Naive thymus-derived CD8-positive, alpha-beta T cell (primary cell): ENCODE data around the gene TPPP3. TPM values are rescaled to one million over a fixed set of nuclear protein-coding genes. Genes with fewer than 3 reads are reported as not detected.
"Not testable (repeated sequence)": the region's sequence is repeated elsewhere in the genome, so short reads cannot be mapped to it uniquely, and the experiment has no call there.

Experiments
- ATAC-seq, 2 donors: fragments of 150-1000 bp; cut with Tn5 transposase in 1 of 2; sonication (Bioruptor Pico), chemical (Tn5 transposase) in 1 of 2; 1 replicate in 1 of 2; 2 replicates in 1 of 2; pipeline ENCODE4 v1.10.0; 2021; ENCODE audit warnings: mild to moderate bottlenecking in 2 of 2, moderate library complexity in 2 of 2
- POLR2A ChIA-PET: fragments of 350-600 bp; sonication (Branson Sonifier 250); formaldehyde crosslinking; loops from one replicate; lab custom pipeline; 2021; ENCODE audit warnings: antibody characterized with exemption; lab: Charles Lee
- DNase-seq, 10 donors: peaks; one replicate each; pipeline versions ENCODE4 v3.0.0 to v3.0.0-alpha.2; 2020 to 2022
- H3K27ac Mint-ChIP-seq, 10 donors: one replicate each; pipeline ENCODE4 v1.8.0; 2020 to 2022; ENCODE audit warnings: mild to moderate bottlenecking in 10 of 10, mixed read lengths in 10 of 10, moderate library complexity in 4 of 10, inconsistent platforms in 1 of 10
- H3K27me3 Mint-ChIP-seq, 5 donors: one replicate each; pipeline ENCODE4 v1.8.0; 2021 to 2022; ENCODE audit warnings: mixed read lengths in 5 of 5
- H3K36me3 Mint-ChIP-seq, 3 donors: one replicate each; pipeline ENCODE4 v1.8.0; 2020 to 2022; ENCODE audit warnings: mixed read lengths in 3 of 3, mild to moderate bottlenecking in 2 of 3, inconsistent platforms in 1 of 3
- H3K4me1 Mint-ChIP-seq, 4 donors: one replicate each; pipeline ENCODE4 v1.8.0; 2021 to 2022; ENCODE audit warnings: mixed read lengths in 4 of 4
- H3K4me3 Mint-ChIP-seq, 10 donors: one replicate each; pipeline ENCODE4 v1.8.0; 2020 to 2022; ENCODE audit warnings: mild to moderate bottlenecking in 10 of 10, mixed read lengths in 10 of 10, moderate library complexity in 6 of 10, inconsistent platforms in 1 of 10
- H3K9me3 Mint-ChIP-seq, 9 donors: one replicate each; pipeline ENCODE4 v1.8.0; 2020 to 2022; ENCODE audit warnings: mixed read lengths in 9 of 9, mild to moderate bottlenecking in 3 of 9, inconsistent platforms in 1 of 9, moderate library complexity in 1 of 9
- polyA plus RNA-seq, 3 donors: library from polyadenylated mRNA; unstranded; fragments of 300-500 nt; fragmentation: Illumina TruSeq; gene quantifications; one replicate each; pipeline ENCODE4 v1.2.3, GENCODE V29; 2021
- total RNA-seq, 8 experiments: library from RNA in 2 of 8; stranded (reverse) in 2 of 8; gene quantifications; one replicate each; pipeline ENCODE4 v1.2.3 and lab custom pipeline; 2021 to 2026

TPPP3 gene
- total and polyA plus RNA-seq, 5 experiments from 2014 or later = not detected

DNA sequence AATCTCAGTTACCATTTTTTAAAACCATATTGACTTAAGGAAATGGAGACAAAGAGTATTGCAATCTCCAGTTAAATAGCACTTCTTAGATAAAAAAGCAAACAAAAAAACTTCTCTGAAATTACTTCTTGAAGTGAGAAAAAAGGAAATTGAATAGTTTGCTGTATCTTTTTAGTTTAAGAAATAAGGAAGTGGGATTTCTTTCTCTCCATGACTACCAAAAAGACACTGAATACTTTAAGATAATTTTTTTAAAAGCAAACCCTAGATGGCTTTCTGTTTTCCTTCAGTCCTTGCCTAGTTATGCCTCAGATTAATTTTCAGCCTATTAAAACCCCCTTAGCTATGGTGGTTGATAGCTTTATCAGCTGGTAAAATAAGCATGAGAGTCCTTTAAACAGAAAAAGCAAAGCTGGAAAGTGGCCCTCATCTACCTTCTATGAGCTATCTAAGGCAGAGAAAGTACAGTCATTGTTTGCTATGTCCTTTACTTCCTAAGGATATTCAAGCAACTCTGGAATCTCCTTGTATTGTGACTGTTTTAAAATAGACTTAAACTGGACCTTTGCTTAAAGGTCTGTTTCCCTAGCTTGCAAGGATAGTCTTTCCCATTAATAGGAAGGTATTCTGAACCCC is 28.6 kb downstream of the TPPP3 start:
- Mint-ChIP-seq H3K4me3 (peak overlapping the region in 8 of 10 donors; percentile 3 to 56 (median 32)), H3K27ac (peak overlapping the region in 8 of 10 donors; percentile 5 to 80 (median 56)), H3K36me3 (no peaks in the 10 kb centered on the region), H3K4me1 (peaks cover 9 to 24% (median 15%) of the 10 kb centered on the region in 4 donors), H3K9me3 (no peaks in the 10 kb centered on the region), H3K27me3 (no peaks in the 10 kb centered on the region)
- POLR2A ChIA-PET = no interaction called here
- ATAC-seq (peak in 1 of 2 donors; percentile 30), DNase-seq (peak in 1 of 10 donors; percentile 6)

DNA sequence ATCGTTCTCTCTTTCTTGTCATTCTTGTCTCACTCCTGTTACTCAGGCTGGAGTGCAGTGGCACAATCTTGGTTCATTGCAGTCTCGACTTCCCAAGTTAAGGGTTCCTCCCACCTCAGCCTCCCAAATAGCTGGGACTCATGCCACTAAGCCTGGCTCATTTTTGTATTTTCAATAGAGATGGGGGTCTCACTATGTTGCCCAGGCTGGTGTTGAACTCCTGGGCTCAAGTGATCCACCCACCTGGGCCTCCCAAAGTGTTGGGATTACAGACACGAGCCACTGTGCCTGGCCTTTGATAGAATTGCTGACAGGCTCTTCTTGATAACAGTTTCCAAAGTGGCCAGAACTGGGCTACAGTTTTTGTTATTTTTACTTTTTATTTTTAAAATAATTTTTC is 32.3 kb downstream of the TPPP3 start:
- H3K4me3 Mint-ChIP-seq = no peak overlapping the region
- H3K36me3 Mint-ChIP-seq = no peaks in the 10 kb centered on the region
- no peak overlapping the region for H3K27ac Mint-ChIP-seq
- ATAC-seq = no peak
- POLR2A ChIA-PET = no interaction called here
- H3K27me3 Mint-ChIP-seq = peaks cover 0 to 5% (median 0%) of the 10 kb centered on the region in 5 donors
- no peak for DNase-seq
- peaks cover 9 to 20% (median 15%) of the 10 kb centered on the region in 4 donors for H3K4me1 Mint-ChIP-seq
- H3K9me3 Mint-ChIP-seq = no peaks in the 10 kb centered on the region

DNA sequence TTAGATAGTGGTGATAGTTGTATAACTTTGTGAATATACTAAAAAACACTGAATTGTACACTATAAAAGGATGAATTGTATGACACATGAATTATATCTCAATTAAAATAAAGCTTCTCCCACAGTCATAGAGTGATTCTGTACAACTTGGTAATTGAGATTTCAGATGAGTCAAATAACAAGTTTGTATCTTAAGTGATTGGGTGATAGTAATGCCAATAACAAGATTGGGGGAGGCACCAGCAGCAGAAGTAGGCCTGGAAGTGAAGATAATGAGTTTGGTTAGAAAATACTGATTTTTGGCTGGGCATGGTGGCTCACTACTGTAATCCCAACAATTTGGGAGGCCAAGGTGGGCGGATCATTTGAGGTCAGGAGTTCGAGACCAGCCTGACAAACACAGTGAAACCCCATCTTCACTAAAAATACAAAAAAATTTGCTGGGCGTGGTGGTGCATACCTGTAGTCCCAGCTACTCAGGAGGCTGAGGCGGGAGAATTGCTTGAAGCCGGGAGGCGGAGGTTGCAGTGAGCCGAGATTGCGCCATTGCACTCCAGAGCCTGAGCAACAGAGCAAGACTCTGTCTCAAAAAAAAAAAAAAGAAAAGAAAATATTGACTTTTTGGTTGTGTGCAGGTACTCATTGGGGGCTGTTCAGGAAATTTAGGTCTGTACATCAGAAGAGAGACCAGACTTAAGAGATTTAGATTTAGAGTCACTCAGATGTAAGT is 33.6 kb downstream of the TPPP3 start:
- ATAC-seq, H3K27me3 Mint-ChIP-seq, H3K36me3 Mint-ChIP-seq, H3K9me3 Mint-ChIP-seq, H3K4me1 Mint-ChIP-seq, H3K4me3 Mint-ChIP-seq, POLR2A ChIA-PET, H3K27ac Mint-ChIP-seq, DNase-seq: not testable (repeated sequence)

DNA sequence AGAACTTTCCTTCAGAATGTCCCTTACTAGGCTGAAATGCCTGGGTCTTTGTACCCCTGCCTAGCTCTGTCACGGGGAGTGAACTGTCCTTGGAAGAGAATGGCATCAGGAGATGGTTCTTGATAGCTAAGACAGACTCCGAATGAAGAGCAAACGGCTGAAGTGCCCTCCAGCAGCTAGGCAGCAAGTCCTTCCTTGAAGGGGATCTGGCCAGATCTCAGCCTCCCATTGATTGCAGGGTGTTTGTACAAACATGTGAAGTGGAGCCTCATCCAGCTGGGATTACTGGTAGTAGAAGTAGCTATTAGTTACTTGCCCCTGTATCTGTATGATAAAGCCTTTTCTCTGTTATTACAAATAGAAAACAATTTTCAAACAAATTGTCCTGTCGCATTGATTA is 35.7 kb downstream of the TPPP3 start:
- Mint-ChIP-seq H3K4me1 (no peaks in the 10 kb centered on the region), H3K27ac (no peak overlapping the region), H3K27me3 (peaks cover 0 to 14% (median 2%) of the 10 kb centered on the region in 5 donors), H3K4me3 (no peak overlapping the region), H3K9me3 (no peaks in the 10 kb centered on the region), H3K36me3 (no peaks in the 10 kb centered on the region)
- POLR2A ChIA-PET = interaction anchor here (0.5 kb wide), 1 partner anchor 140 kb away, joined by 4 read pairs; no protein-coding TSS in a partner anchor
- ATAC-seq = no peak
- no peak for DNase-seq

DNA sequence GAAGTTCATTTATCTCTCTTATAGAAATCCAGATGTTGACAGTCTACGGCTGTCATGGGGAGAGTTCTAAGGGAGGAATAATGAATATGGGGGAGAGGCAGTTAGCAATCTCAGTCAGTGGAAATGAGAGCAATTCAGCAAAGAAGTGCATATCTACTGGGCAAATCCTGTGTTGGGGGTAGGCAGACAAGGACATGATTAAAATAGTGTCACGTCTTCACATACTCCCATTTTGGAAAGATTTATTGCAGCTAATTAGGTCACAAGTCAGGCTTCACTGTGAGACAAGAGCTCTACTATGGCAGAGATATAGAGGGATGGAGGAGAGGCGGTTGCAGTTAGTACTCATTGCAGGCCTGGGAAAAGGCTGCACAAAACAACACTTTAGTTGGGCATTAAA is 36.9 kb downstream of the TPPP3 start:
- H3K4me1 Mint-ChIP-seq = no peaks in the 10 kb centered on the region
- POLR2A ChIA-PET = no interaction called here
- H3K27me3 Mint-ChIP-seq = peaks cover 0 to 14% (median 2%) of the 10 kb centered on the region in 5 donors
- H3K4me3 Mint-ChIP-seq = no peak overlapping the region
- H3K27ac Mint-ChIP-seq = no peak overlapping the region
- ATAC-seq (no peak), DNase-seq (no peak)
- no peaks in the 10 kb centered on the region for H3K36me3 Mint-ChIP-seq
- no peaks in the 10 kb centered on the region for H3K9me3 Mint-ChIP-seq

DNA sequence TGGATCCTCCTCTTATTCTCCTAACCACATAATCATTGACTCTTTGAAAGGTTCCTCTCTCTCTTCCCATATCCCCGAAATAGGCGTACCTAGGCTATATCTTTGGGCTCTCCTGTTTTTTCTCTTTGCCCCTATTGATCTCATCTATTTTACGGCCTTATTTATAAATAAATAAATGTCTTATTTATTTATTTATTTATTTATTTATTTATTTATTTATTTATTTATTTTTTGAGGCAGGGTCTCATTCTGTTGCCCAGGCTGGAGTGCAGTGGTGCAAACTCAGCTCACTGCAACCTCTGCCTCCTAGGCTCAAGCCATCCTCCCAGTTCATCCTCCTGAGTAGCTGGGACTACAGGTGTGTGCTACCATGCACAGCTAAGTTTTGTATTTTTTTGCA is 40.8 kb downstream of the TPPP3 start:
- H3K4me3 Mint-ChIP-seq, H3K27ac Mint-ChIP-seq, POLR2A ChIA-PET, H3K36me3 Mint-ChIP-seq, ATAC-seq, H3K9me3 Mint-ChIP-seq, H3K4me1 Mint-ChIP-seq, DNase-seq: not testable (repeated sequence)
- H3K27me3 Mint-ChIP-seq = peaks cover 0 to 14% (median 3%) of the 10 kb centered on the region in 5 donors

DNA sequence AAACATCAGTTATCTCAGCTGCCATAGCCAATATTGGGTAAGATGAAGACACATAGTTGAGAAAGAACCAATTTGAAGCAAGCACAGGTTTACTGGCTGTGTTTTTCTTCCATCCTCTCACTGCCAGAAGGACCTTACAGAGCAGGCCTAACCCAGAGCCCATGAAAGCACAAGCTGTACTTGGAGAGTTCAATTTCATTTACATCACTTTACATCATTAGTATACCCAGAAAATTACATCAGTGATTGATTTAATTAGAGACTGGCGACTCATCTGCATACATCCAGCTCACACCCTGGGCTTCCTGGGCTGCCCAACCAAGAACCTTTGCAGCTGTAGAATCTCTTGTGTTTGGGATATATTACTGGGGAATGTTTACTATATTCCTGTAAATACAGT is 43.0 kb downstream of the TPPP3 start:
- ATAC-seq = no peak
- no peaks in the 10 kb centered on the region for H3K4me1 Mint-ChIP-seq
- POLR2A ChIA-PET = no interaction called here

DNA sequence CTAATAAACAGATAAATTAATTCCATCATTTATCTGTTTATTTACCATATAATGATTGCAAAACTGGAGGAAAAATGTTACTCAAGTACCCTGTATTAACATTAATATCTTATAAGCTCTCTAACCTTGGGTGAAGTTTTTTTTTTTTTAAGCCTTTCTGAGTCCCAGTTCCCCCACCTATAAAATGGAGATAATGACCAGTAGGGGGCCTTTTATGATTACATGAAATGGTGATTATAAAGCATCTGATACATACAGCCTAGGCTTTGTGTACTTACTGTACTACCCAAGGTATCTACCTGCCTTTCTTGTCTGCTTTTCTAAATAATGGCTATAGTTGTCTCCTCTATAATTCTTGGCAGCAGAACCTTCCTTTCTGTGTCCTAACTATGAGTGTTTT is 44.1 kb downstream of the TPPP3 start:
- DNase-seq = peak in 2 of 10 donors; percentile 16 to 29
- no peaks in the 10 kb centered on the region for H3K36me3 Mint-ChIP-seq

More for the DNA sequence above, 43.0 kb downstream of the TPPP3 start:
- H3K27ac Mint-ChIP-seq = no peak overlapping the region
- no peaks in the 10 kb centered on the region for H3K9me3 Mint-ChIP-seq
- no peaks in the 10 kb centered on the region for H3K36me3 Mint-ChIP-seq
- DNase-seq = no peak
- H3K27me3 Mint-ChIP-seq = peaks cover 0 to 5% (median 3%) of the 10 kb centered on the region in 5 donors
- no peak overlapping the region for H3K4me3 Mint-ChIP-seq

DNA sequence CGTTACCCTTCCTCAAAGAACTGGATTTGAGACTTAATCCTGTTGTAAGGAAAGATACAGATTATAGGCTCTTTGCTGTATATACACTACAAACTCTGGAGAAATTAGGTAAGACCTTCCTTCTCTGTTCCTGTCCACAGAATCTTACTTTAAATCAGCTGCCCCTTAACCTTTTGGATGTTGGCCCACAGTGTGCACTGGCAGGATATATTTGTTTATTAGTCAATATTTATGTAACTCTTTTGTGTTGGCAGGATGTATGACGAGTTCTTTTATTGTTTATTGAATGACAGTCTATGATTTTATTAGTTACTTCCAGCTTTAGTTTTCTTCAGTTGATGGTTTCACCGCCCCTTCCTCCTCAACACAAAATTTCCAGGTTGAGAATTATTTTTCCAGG is 47.0 kb downstream of the TPPP3 start:
- Mint-ChIP-seq H3K27me3 (peaks cover 0 to 7% (median 5%) of the 10 kb centered on the region in 5 donors), H3K36me3 (no peaks in the 10 kb centered on the region), H3K4me3 (no peak overlapping the region), H3K9me3 (no peaks in the 10 kb centered on the region), H3K27ac (no peak overlapping the region), H3K4me1 (no peaks in the 10 kb centered on the region)
- POLR2A ChIA-PET = no interaction called here
- no peak for DNase-seq
- ATAC-seq = no peak

More for the DNA sequence above, 44.1 kb downstream of the TPPP3 start:
- Mint-ChIP-seq H3K4me3 (no peak overlapping the region), H3K27me3 (peaks cover 0 to 5% (median 3%) of the 10 kb centered on the region in 5 donors), H3K27ac (no peak overlapping the region), H3K4me1 (no peaks in the 10 kb centered on the region), H3K9me3 (no peaks in the 10 kb centered on the region)
- no peak for ATAC-seq
- POLR2A ChIA-PET = no interaction called here

DNA sequence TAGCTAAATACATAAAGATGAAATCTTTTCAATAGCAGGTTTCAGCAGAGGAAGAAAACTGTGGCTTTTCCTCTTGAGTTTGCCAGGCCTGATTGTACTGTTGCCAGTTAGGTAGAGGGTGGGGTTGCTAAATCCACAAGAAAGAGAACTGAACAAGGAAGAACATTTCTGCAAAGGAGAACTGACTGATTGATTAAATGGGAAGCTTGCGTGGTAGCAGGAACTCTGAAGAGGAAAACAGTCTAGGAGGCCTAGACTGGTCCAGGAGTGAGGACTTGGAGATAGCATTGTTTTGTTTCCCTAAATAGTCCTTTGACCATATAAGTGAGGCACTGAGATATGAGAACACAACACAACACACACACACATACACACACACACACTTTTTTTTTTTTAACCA is 47.9 kb downstream of the TPPP3 start:
- no peaks in the 10 kb centered on the region for H3K36me3 Mint-ChIP-seq
- H3K27ac Mint-ChIP-seq = no peak overlapping the region
- POLR2A ChIA-PET = no interaction called here
- ATAC-seq (no peak), DNase-seq (no peak)
- no peak overlapping the region for H3K4me3 Mint-ChIP-seq
- H3K27me3 Mint-ChIP-seq = peaks cover 0 to 7% (median 5%) of the 10 kb centered on the region in 5 donors
- no peaks in the 10 kb centered on the region for H3K4me1 Mint-ChIP-seq
- H3K9me3 Mint-ChIP-seq = no peaks in the 10 kb centered on the region

DNA sequence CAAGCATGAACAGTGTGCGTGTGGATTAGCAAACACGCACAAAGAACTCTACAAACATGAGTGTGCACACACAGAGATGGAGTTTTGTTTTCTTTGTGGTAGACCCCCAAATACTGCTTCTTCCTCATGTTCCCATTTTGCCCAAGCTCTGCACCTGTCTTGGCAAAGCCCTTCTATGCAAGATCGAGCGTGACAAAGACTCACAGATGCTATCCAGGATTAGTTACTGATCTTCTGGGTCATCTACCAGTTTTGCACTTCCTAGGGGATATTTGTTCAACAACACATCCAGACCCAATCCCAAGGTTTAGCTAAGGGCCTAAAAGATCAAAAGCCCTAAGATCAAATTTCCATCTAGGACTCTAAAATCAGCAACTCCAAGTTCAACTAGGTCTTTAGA is 50.7 kb downstream of the TPPP3 start:
- Mint-ChIP-seq H3K27me3 (peaks cover 0 to 9% (median 2%) of the 10 kb centered on the region in 5 donors), H3K9me3 (no peaks in the 10 kb centered on the region), H3K36me3 (no peaks in the 10 kb centered on the region), H3K4me1 (no peaks in the 10 kb centered on the region), H3K27ac (no peak overlapping the region), H3K4me3 (no peak overlapping the region)
- DNase-seq (no peak), ATAC-seq (no peak)
- POLR2A ChIA-PET = no interaction called here

DNA sequence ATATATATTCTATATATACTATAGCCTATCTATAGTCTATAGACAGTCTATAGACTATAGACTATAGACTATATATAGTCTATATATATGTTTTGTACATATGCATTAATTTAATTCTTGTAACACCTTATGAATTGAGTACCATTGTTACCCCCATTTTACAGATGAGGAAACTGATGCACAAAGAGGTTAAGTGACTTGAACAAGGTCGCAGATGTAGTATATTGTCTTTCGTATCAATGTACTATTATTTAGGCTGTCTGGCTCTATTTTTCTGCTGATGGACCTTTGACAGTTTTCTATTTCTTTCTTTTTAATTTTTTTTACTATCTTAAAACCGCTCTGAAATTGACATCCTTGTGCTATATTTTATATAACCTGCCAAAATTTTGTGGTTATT is 52.0 kb downstream of the TPPP3 start:
- peaks cover 0 to under 1% (median 0%) of the 10 kb centered on the region in 9 donors for H3K9me3 Mint-ChIP-seq

More for the DNA sequence above, 52.0 kb downstream of the TPPP3 start:
- Mint-ChIP-seq H3K4me1 (no peaks in the 10 kb centered on the region), H3K36me3 (peaks cover 0 to under 1% (median 0%) of the 10 kb centered on the region in 3 donors), H3K27me3 (peaks cover 0 to 9% (median 2%) of the 10 kb centered on the region in 5 donors), H3K4me3 (no peak overlapping the region), H3K27ac (no peak overlapping the region)
- POLR2A ChIA-PET = no interaction called here
- DNase-seq (no peak), ATAC-seq (no peak)
